Measurements from ENCODE around the gene ABI2. TPM values are rescaled to one million over a fixed set of nuclear protein-coding genes. Genes with fewer than 3 reads are reported as not detected.
"Not testable (repeated sequence)": the region's sequence is repeated elsewhere in the genome, so short reads cannot be mapped to it uniquely, and the experiment has no call there.

The ABI2 gene
- total and polyA plus RNA-seq, 2 experiments from 2014 or later: 22.6 to 27.5 TPM

GRCh38 chr2:203413796-203414195 lies 85.6 kb downstream of the ABI2 start:
- Histone ChIP-seq H3K9me3 (ENCODE audit: low read depth) (no peaks in the 10 kb centered on the region), H3K36me3 (replicated peaks; ENCODE audit: insufficient read depth, low read depth) (peaks cover 4% of the 10 kb centered on the region), H4K20me1 (ENCODE audit: insufficient read depth, poor library complexity, severe bottlenecking) (no peaks in the 10 kb centered on the region), H3K4me2 (no peak overlapping the region), H3K4me3 (no peak overlapping the region), H3K27ac (no peak overlapping the region), H3K4me1 (ENCODE audit: insufficient read depth) (no peaks in the 10 kb centered on the region), H3K79me2 (no peaks in the 10 kb centered on the region), H2AFZ (no peak overlapping the region), H3K9me2 (replicated peaks; ENCODE audit: insufficient read depth) (no peaks in the 10 kb centered on the region), H3K27me3 (no peaks in the 10 kb centered on the region)
- TF ChIP-seq EZH2phosphoT487 (IDR thresholded peaks at IDR 0.05; ENCODE audit: low read depth, severe bottlenecking, unreplicated experiment) (no peak), CTCF (IDR thresholded peaks at IDR 0.05; ENCODE audit: poor library complexity) (no peak), EZH2 (IDR thresholded peaks at IDR 0.05; ENCODE audit: borderline replicate concordance) (no peak)
- no peak for DNase-seq (ENCODE audit: low spot score)

GRCh38 chr2:203418271-203418670 lies 90.1 kb downstream of the ABI2 start:
- no peak for TF ChIP-seq CTCF (IDR thresholded peaks at IDR 0.05; ENCODE audit: poor library complexity)
- TF ChIP-seq EZH2phosphoT487 (IDR thresholded peaks at IDR 0.05; ENCODE audit: low read depth, severe bottlenecking, unreplicated experiment): no peak
- TF ChIP-seq EZH2 (IDR thresholded peaks at IDR 0.05; ENCODE audit: borderline replicate concordance): no peak
- 97% methylated on average over 8 of the region's 8 CpGs for WGBS (ENCODE audit: low lambda C conversion rate, missing lambda C conversion rate)
- peaks cover 4% of the 10 kb centered on the region for H3K36me3 ChIP-seq (replicated peaks; ENCODE audit: insufficient read depth, low read depth)

GRCh38 chr2:203427061-203427460 lies 98.9 kb downstream of the ABI2 start:
- no peak overlapping the region for H3K4me2 ChIP-seq
- no peak overlapping the region for H2AFZ ChIP-seq
- no peak overlapping the region for H3K4me3 ChIP-seq
- 96% methylated on average over 2 of the region's 2 CpGs for WGBS (ENCODE audit: low lambda C conversion rate, missing lambda C conversion rate)
- H3K27ac ChIP-seq: no peak overlapping the region
- no peak for TF ChIP-seq EZH2 (IDR thresholded peaks at IDR 0.05; ENCODE audit: borderline replicate concordance)
- no peak for TF ChIP-seq EZH2phosphoT487 (IDR thresholded peaks at IDR 0.05; ENCODE audit: low read depth, severe bottlenecking, unreplicated experiment)
- TF ChIP-seq CTCF (IDR thresholded peaks at IDR 0.05; ENCODE audit: poor library complexity): no peak
- H3K36me3 ChIP-seq (replicated peaks; ENCODE audit: insufficient read depth, low read depth): no peaks in the 10 kb centered on the region
- no peaks in the 10 kb centered on the region for H3K9me2 ChIP-seq (replicated peaks; ENCODE audit: insufficient read depth)
- H4K20me1 ChIP-seq (ENCODE audit: insufficient read depth, poor library complexity, severe bottlenecking): no peaks in the 10 kb centered on the region
- H3K9me3 ChIP-seq (ENCODE audit: low read depth): no peaks in the 10 kb centered on the region
- H3K79me2 ChIP-seq: no peaks in the 10 kb centered on the region
- no peak for DNase-seq (ENCODE audit: low spot score)
- H3K4me1 ChIP-seq (ENCODE audit: insufficient read depth): no peaks in the 10 kb centered on the region
- no peaks in the 10 kb centered on the region for H3K27me3 ChIP-seq

More at GRCh38 chr2:203418271-203418670, 90.1 kb downstream of the ABI2 start:
- no peaks in the 10 kb centered on the region for H3K9me2 ChIP-seq (replicated peaks; ENCODE audit: insufficient read depth)
- H4K20me1 ChIP-seq (ENCODE audit: insufficient read depth, poor library complexity, severe bottlenecking): no peaks in the 10 kb centered on the region
- no peak for DNase-seq (ENCODE audit: low spot score)
- no peaks in the 10 kb centered on the region for H3K79me2 ChIP-seq
- H3K27ac ChIP-seq: no peak overlapping the region
- no peak overlapping the region for H2AFZ ChIP-seq
- no peaks in the 10 kb centered on the region for H3K9me3 ChIP-seq (ENCODE audit: low read depth)
- H3K4me2 ChIP-seq: no peak overlapping the region
- H3K27me3 ChIP-seq: no peaks in the 10 kb centered on the region
- H3K4me3 ChIP-seq: no peak overlapping the region
- H3K4me1 ChIP-seq (ENCODE audit: insufficient read depth): no peaks in the 10 kb centered on the region

GRCh38 chr2:203429643-203430042 lies 101.4 kb downstream of the ABI2 start:
- not testable (repeated sequence) for H2AFZ ChIP-seq; DNase-seq (ENCODE audit: low spot score); H3K27me3 ChIP-seq; H3K4me2 ChIP-seq; H3K36me3 ChIP-seq (replicated peaks; ENCODE audit: insufficient read depth, low read depth); H3K27ac ChIP-seq; H3K4me3 ChIP-seq; H3K4me1 ChIP-seq (ENCODE audit: insufficient read depth); H3K79me2 ChIP-seq; H3K9me3 ChIP-seq (ENCODE audit: low read depth); H4K20me1 ChIP-seq (ENCODE audit: insufficient read depth, poor library complexity, severe bottlenecking); H3K9me2 ChIP-seq (replicated peaks; ENCODE audit: insufficient read depth)
- 99% methylated on average over 4 of the region's 4 CpGs for WGBS (ENCODE audit: low lambda C conversion rate, missing lambda C conversion rate)

Data from hepatocyte (in vitro differentiated cells).